ENCODE data around the gene NANOS3. TPM values are rescaled to one million over a fixed set of nuclear protein-coding genes. Genes with fewer than 3 reads are reported as not detected.

NANOS3 gene
- polyA plus RNA-seq, 2 donors = not detected

GRCh38 chr19:13873834-13874515, 3.0 kb upstream of the NANOS3 start:
- H3K4me3 ChIP-seq (ENCODE audit: low read depth in 1 of 2, low read length in 2 of 2) = no peak overlapping the region
- H3K4me1 ChIP-seq (ENCODE audit: control insufficient read depth in 2 of 2, insufficient read depth in 2 of 2, low read length in 1 of 2) = no peaks in the 10 kb centered on the region
- WGBS, 2 donors = 54 to 58% methylated on average over 35 of the region's 35 CpGs
- H3K9me3 ChIP-seq (ENCODE audit: control insufficient read depth in 2 of 2, insufficient read depth in 1 of 2, low read depth in 1 of 2, low read length in 1 of 2) = no peaks in the 10 kb centered on the region
- no peak overlapping the region for H3K27ac ChIP-seq (ENCODE audit: low read depth in 2 of 2, low read length in 1 of 2)
- no peaks in the 10 kb centered on the region for H3K36me3 ChIP-seq (ENCODE audit: control insufficient read depth in 2 of 2, insufficient read depth in 2 of 2, low read length in 1 of 2)
- no peaks in the 10 kb centered on the region for H3K27me3 ChIP-seq (ENCODE audit: control insufficient read depth in 1 of 2, insufficient read depth in 2 of 2, low read length in 2 of 2)

GRCh38 chr19:13875824-13876223, 1.1 kb upstream of the NANOS3 start:
- H3K4me1 ChIP-seq (ENCODE audit: control insufficient read depth in 2 of 2, insufficient read depth in 2 of 2, low read length in 1 of 2) = peaks cover 2 to 3% of the 10 kb centered on the region in 2 donors
- 92 to 95% methylated on average over 5 of the region's 5 CpGs for WGBS, 2 donors
- no peak overlapping the region for H3K27ac ChIP-seq (ENCODE audit: low read depth in 2 of 2, low read length in 1 of 2)
- no peak overlapping the region for H3K4me3 ChIP-seq (ENCODE audit: low read depth in 1 of 2, low read length in 2 of 2)
- H3K9me3 ChIP-seq (ENCODE audit: control insufficient read depth in 2 of 2, insufficient read depth in 1 of 2, low read depth in 1 of 2, low read length in 1 of 2) = no peaks in the 10 kb centered on the region
- H3K27me3 ChIP-seq (ENCODE audit: control insufficient read depth in 1 of 2, insufficient read depth in 2 of 2, low read length in 2 of 2) = no peaks in the 10 kb centered on the region
- H3K36me3 ChIP-seq (ENCODE audit: control insufficient read depth in 2 of 2, insufficient read depth in 2 of 2, low read length in 1 of 2) = no peaks in the 10 kb centered on the region

- Histone ChIP-seq H3K27ac (ENCODE audit: low read depth in 2 of 2, low read length in 1 of 2) (no peak overlapping the region), H3K36me3 (ENCODE audit: control insufficient read depth in 2 of 2, insufficient read depth in 2 of 2, low read length in 1 of 2) (no peaks in the 10 kb centered on the region), H3K27me3 (ENCODE audit: control insufficient read depth in 1 of 2, insufficient read depth in 2 of 2, low read length in 2 of 2) (no peaks in the 10 kb centered on the region), H3K9me3 (ENCODE audit: control insufficient read depth in 2 of 2, insufficient read depth in 1 of 2, low read depth in 1 of 2, low read length in 1 of 2) (no peaks in the 10 kb centered on the region), H3K4me1 (ENCODE audit: control insufficient read depth in 2 of 2, insufficient read depth in 2 of 2, low read length in 1 of 2) (peaks cover 9 to 15% of the 10 kb centered on the region in 2 donors), H3K4me3 (ENCODE audit: low read depth in 1 of 2, low read length in 2 of 2) (no peak overlapping the region)
- 86 to 88% methylated on average over 27 of the region's 27 CpGs for WGBS, 2 donors
Observed at GRCh38 chr19:13877303-13877702, 369 bp downstream of the NANOS3 start.

GRCh38 chr19:13880059-13881043, 3.4 kb downstream of the NANOS3 start:
- Histone ChIP-seq H3K36me3 (ENCODE audit: control insufficient read depth in 2 of 2, insufficient read depth in 2 of 2, low read length in 1 of 2) (no peaks in the 10 kb centered on the region), H3K4me1 (ENCODE audit: control insufficient read depth in 2 of 2, insufficient read depth in 2 of 2, low read length in 1 of 2) (peaks cover 17 to 27% of the 10 kb centered on the region in 2 donors), H3K27me3 (ENCODE audit: control insufficient read depth in 1 of 2, insufficient read depth in 2 of 2, low read length in 2 of 2) (no peaks in the 10 kb centered on the region), H3K27ac (ENCODE audit: low read depth in 2 of 2, low read length in 1 of 2) (peak overlapping the region; percentile 88 to 94), H3K9me3 (ENCODE audit: control insufficient read depth in 2 of 2, insufficient read depth in 1 of 2, low read depth in 1 of 2, low read length in 1 of 2) (no peaks in the 10 kb centered on the region), H3K4me3 (ENCODE audit: low read depth in 1 of 2, low read length in 2 of 2) (no peak overlapping the region)
- WGBS, 2 donors = 5% methylated on average over 34 of the region's 34 CpGs

GRCh38 chr19:13881251-13881691, 4.3 kb downstream of the NANOS3 start:
- H3K36me3 ChIP-seq (ENCODE audit: control insufficient read depth in 2 of 2, insufficient read depth in 2 of 2, low read length in 1 of 2) = no peaks in the 10 kb centered on the region
- no peak overlapping the region for H3K4me3 ChIP-seq (ENCODE audit: low read depth in 1 of 2, low read length in 2 of 2)
- H3K27ac ChIP-seq (ENCODE audit: low read depth in 2 of 2, low read length in 1 of 2) = peak overlapping the region in 1 of 2 donors; percentile 82
- no peaks in the 10 kb centered on the region for H3K27me3 ChIP-seq (ENCODE audit: control insufficient read depth in 1 of 2, insufficient read depth in 2 of 2, low read length in 2 of 2)
- H3K9me3 ChIP-seq (ENCODE audit: control insufficient read depth in 2 of 2, insufficient read depth in 1 of 2, low read depth in 1 of 2, low read length in 1 of 2) = no peaks in the 10 kb centered on the region
- peaks cover 20 to 33% of the 10 kb centered on the region in 2 donors for H3K4me1 ChIP-seq (ENCODE audit: control insufficient read depth in 2 of 2, insufficient read depth in 2 of 2, low read length in 1 of 2)
- WGBS, 2 donors = 47 to 60% methylated on average over 12 of the region's 12 CpGs

- peak overlapping the region; percentile 32 to 82 for H3K27ac ChIP-seq (ENCODE audit: low read depth in 2 of 2, low read length in 1 of 2)
- H3K9me3 ChIP-seq (ENCODE audit: control insufficient read depth in 2 of 2, insufficient read depth in 1 of 2, low read depth in 1 of 2, low read length in 1 of 2) = no peaks in the 10 kb centered on the region
- H3K36me3 ChIP-seq (ENCODE audit: control insufficient read depth in 2 of 2, insufficient read depth in 2 of 2, low read length in 1 of 2) = no peaks in the 10 kb centered on the region
- peaks cover 21 to 34% of the 10 kb centered on the region in 2 donors for H3K4me1 ChIP-seq (ENCODE audit: control insufficient read depth in 2 of 2, insufficient read depth in 2 of 2, low read length in 1 of 2)
- no peaks in the 10 kb centered on the region for H3K27me3 ChIP-seq (ENCODE audit: control insufficient read depth in 1 of 2, insufficient read depth in 2 of 2, low read length in 2 of 2)
- H3K4me3 ChIP-seq (ENCODE audit: low read depth in 1 of 2, low read length in 2 of 2) = no peak overlapping the region
- WGBS, 2 donors = 43% methylated on average over 17 of the region's 17 CpGs
Observed at GRCh38 chr19:13881692-13882418, 4.9 kb downstream of the NANOS3 start.

- WGBS, 2 donors = 80 to 82% methylated on average over 5 of the region's 5 CpGs
- Histone ChIP-seq H3K27me3 (ENCODE audit: control insufficient read depth in 1 of 2, insufficient read depth in 2 of 2, low read length in 2 of 2) (no peaks in the 10 kb centered on the region), H3K27ac (ENCODE audit: low read depth in 2 of 2, low read length in 1 of 2) (peak overlapping the region; percentile 32 to 82), H3K9me3 (ENCODE audit: control insufficient read depth in 2 of 2, insufficient read depth in 1 of 2, low read depth in 1 of 2, low read length in 1 of 2) (no peaks in the 10 kb centered on the region), H3K4me1 (ENCODE audit: control insufficient read depth in 2 of 2, insufficient read depth in 2 of 2, low read length in 1 of 2) (peaks cover 21 to 38% of the 10 kb centered on the region in 2 donors), H3K36me3 (ENCODE audit: control insufficient read depth in 2 of 2, insufficient read depth in 2 of 2, low read length in 1 of 2) (no peaks in the 10 kb centered on the region), H3K4me3 (ENCODE audit: low read depth in 1 of 2, low read length in 2 of 2) (no peak overlapping the region)
Observed at GRCh38 chr19:13882419-13882795, 5.5 kb downstream of the NANOS3 start.

- Histone ChIP-seq H3K36me3 (ENCODE audit: control insufficient read depth in 2 of 2, insufficient read depth in 2 of 2, low read length in 1 of 2) (no peaks in the 10 kb centered on the region), H3K4me1 (ENCODE audit: control insufficient read depth in 2 of 2, insufficient read depth in 2 of 2, low read length in 1 of 2) (peaks cover 21 to 39% of the 10 kb centered on the region in 2 donors), H3K27me3 (ENCODE audit: control insufficient read depth in 1 of 2, insufficient read depth in 2 of 2, low read length in 2 of 2) (no peaks in the 10 kb centered on the region), H3K27ac (ENCODE audit: low read depth in 2 of 2, low read length in 1 of 2) (peak overlapping the region in 1 of 2 donors; percentile 82), H3K9me3 (ENCODE audit: control insufficient read depth in 2 of 2, insufficient read depth in 1 of 2, low read depth in 1 of 2, low read length in 1 of 2) (no peaks in the 10 kb centered on the region), H3K4me3 (ENCODE audit: low read depth in 1 of 2, low read length in 2 of 2) (no peak overlapping the region)
- 73 to 75% methylated on average over 12 of the region's 12 CpGs for WGBS, 2 donors
Observed at GRCh38 chr19:13882836-13883235, 5.9 kb downstream of the NANOS3 start.

- no peak overlapping the region for H3K4me3 ChIP-seq (ENCODE audit: low read depth in 1 of 2, low read length in 2 of 2)
- H3K4me1 ChIP-seq (ENCODE audit: control insufficient read depth in 2 of 2, insufficient read depth in 2 of 2, low read length in 1 of 2) = peaks cover 21 to 43% of the 10 kb centered on the region in 2 donors
- H3K36me3 ChIP-seq (ENCODE audit: control insufficient read depth in 2 of 2, insufficient read depth in 2 of 2, low read length in 1 of 2) = no peaks in the 10 kb centered on the region
- no peaks in the 10 kb centered on the region for H3K27me3 ChIP-seq (ENCODE audit: control insufficient read depth in 1 of 2, insufficient read depth in 2 of 2, low read length in 2 of 2)
- peak overlapping the region in 1 of 2 donors; percentile 54 for H3K27ac ChIP-seq (ENCODE audit: low read depth in 2 of 2, low read length in 1 of 2)
- no peaks in the 10 kb centered on the region for H3K9me3 ChIP-seq (ENCODE audit: control insufficient read depth in 2 of 2, insufficient read depth in 1 of 2, low read depth in 1 of 2, low read length in 1 of 2)
- WGBS, 2 donors = 80 to 87% methylated on average over 9 to 10 of the region's 10 CpGs
Observed at GRCh38 chr19:13883516-13884064, 6.7 kb downstream of the NANOS3 start.
